Ureter (tissue), 1 donor: ENCODE measurements around the gene TSEN54. TPM values are rescaled to one million over a fixed set of nuclear protein-coding genes. Genes with fewer than 3 reads are reported as not detected.
A peak's percentile ranks its signal among the peaks of the same experiment; 100 is the strongest.
"Not testable (repeated sequence)": the region's sequence is repeated elsewhere in the genome, so short reads cannot be mapped to it uniquely, and the experiment has no call there.

Source experiments
- DNase-seq: peaks from one replicate; pipeline ENCODE4 v3.0.0-alpha.2; 2020; ENCODE audit warnings: low spot score
- total RNA-seq: library from RNA; stranded (reverse); gene quantifications from one replicate; pipeline ENCODE4 v1.2.4, GENCODE V29; 2023
- donor health status: DM: yes; HTN: yes; CAD: no.

Gene TSEN54
- total RNA-seq, 1 donor from 2014 or later = 25.1 TPM

- no peak for DNase-seq
These were observed 1.9 kb downstream of the TSEN54 start for GRCh38 chr17:75518201-75518600.

DNA sequence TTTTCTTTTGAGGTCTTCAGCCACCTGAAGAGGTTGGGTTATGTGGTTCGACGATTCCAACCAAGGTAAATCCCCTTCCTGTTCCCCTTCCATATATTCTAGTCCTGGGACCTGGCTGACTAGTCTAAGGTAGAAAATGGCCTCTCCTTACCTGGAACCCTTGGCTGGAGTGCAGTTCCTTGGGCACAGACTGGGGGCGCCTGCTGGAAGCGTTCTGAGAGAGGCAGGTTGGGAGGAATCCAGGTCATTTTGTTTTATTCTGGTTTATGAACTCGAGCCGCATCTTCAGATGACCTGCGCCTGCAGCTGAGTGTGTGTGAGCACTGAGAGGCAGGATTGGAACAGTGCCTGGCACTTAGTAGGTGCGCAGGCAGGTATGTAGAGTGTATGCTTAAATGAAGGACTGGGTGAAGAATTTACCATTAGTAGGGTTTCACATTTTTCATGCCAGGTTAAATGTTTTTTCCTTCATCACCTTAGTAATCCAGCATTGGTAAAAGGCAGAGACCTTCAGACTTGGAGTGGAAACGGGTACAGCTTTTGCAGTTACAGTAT lies 2.7 kb downstream of the TSEN54 start:
- no peak for DNase-seq

- not testable (repeated sequence) for DNase-seq
These were observed 4.1 kb downstream of the TSEN54 start for GRCh38 chr17:75520413-75520812.

- DNase-seq = no peak
These were observed 5.0 kb downstream of the TSEN54 start for GRCh38 chr17:75521290-75521689.

DNA sequence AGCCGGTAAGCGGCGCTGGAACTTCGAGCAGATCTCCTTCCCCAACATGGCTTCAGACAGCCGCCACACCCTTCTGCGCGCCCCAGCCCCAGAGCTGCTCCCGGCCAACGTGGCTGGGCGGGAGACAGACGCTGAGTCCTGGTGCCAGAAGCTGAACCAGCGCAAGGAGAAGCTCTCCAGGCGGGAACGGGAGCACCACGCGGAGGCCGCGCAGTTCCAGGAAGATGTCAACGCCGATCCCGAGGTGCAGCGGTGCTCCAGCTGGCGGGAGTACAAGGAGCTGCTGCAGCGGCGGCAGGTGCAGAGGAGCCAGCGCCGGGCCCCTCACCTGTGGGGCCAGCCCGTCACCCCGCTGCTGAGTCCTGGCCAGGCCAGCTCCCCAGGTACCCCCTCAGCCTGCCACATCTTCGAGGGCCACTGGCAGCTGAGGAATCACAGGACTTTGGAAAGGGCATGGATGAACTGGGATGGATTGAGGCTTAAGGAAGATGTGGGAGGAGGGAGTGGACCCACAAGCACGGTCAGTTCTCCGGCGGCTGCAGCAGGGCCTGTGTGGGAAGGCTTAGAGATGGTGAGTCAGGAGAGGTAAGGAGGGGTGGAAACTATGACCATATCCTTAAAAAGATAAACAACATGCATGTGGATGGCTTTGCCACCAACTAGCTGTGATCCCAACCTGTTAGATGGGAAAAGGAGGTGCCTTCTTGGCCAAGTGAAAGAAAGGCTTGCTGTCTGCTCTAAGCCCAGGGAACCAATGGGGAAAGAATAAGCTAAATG lies 5.8 kb downstream of the TSEN54 start:
- no peak for DNase-seq

GRCh38 chr17:75523647-75524046 lies 7.3 kb downstream of the TSEN54 start:
- DNase-seq = no peak

- DNase-seq = no peak
These were observed 8.1 kb downstream of the TSEN54 start for GRCh38 chr17:75524269-75524969.

GRCh38 chr17:75524970-75525805 lies 8.9 kb downstream of the TSEN54 start, which contains the start of gene LLGL2:
LLGL2 (plus strand) TSS chr17:75525697; CDS start chr17:75543427, 17,730 bp downstream.
- peak; percentile 81 for DNase-seq

DNA sequence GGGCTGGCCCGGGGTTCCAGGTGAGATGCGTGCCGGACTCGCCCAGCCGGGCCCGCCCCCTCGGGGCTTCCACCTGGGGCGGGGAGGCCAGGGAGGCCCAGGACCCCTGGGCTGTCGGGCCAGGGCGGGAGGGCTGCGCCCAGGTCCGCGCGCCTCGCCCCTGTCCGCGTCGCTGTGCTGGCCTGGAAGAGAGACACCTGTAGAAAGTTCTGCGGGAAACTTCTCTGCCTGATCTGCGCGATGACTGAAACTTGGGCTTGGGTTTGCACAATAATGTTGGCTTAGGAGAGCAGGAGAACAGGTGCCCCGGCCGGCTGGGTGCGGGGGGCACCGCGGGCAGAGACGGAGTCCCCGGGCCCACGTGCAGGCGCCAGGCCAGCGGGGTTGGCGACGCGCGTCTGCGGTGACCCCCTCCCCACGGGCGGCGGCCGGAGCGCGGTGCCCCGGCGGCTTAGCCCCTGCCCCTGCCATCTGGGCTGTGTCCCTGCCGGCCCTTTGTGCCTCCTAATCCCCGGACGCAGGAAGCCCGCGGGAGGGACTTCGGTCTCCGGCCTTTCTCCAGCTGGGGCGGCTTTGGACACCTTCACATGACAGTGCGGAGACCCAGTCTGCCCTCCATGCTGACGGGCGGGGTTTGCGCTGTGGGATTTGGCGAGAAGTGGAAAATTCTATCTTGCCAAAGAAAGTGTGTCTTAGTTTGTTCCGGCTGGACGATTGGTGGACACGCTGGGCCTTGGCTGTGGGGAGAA lies 9.7 kb downstream of the TSEN54 start:
- no peak for DNase-seq

GRCh38 chr17:75526555-75527270 lies 10.4 kb downstream of the TSEN54 start:
- DNase-seq = no peak

- no peak for DNase-seq
These were observed 14.8 kb downstream of the TSEN54 start for GRCh38 chr17:75530837-75531720.

- DNase-seq = no peak
These were observed 15.4 kb downstream of the TSEN54 start for GRCh38 chr17:75531721-75532072.

- no peak for DNase-seq
These were observed 18.8 kb downstream of the TSEN54 start for GRCh38 chr17:75535119-75535537.

GRCh38 chr17:75535871-75536270 lies 19.5 kb downstream of the TSEN54 start:
- no peak for DNase-seq

DNA sequence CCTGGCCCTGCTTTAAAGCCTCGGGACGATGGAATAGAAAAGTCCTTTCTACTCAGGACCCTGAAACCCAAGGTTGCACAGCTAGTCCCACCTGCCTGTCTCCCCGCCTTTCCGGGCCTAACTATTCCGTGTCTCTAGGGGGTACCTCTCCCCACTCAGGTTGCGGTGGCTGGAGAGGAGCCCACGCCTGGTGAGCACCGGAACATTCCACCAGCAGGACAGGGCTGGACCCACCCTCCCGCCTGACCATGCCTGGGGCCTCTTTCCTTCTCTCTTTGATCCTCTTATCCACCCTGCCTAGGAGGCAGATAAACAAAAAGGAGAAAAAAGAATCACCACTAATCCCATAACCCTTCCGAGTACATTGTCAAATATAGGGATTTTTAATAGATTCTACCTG lies 20.0 kb downstream of the TSEN54 start:
- DNase-seq = no peak

DNA sequence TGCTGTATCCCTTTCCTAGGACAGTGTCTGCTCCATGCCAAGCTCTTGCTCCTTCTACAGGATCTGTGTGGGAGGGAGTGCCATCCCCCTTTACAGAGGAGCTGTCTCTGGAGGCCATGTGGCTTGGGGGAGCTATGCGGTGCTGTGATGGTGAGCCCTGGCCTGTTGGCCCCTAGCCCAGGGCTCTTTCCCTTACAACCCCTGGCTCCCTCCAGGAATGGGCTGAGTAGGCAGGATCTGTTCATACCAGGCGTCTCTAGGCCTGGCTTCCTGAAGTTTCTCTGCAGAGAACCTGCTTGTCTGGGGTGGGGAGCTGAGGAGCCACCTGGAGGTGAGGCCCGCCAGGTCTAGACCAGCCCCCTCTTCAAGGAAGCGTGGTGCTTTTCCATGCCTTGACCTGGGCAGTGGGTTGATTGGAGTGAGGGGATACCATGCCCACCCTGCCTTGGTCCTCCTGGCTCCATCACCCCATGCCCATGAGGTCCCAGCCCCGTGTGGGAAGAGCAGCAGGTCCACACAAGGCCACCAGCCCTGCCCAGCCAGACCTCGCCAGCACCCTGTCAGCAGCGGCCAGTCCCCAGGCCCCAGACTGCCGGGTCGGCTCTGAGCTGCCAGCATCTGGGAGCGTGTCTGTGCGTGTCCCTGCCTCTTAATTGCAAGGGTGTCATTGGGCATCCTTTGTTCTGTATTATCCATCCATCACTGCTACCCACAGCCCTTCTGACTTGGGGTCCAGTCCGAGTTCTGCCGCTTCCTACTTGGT lies 23.8 kb downstream of the TSEN54 start:
- DNase-seq = no peak

DNA sequence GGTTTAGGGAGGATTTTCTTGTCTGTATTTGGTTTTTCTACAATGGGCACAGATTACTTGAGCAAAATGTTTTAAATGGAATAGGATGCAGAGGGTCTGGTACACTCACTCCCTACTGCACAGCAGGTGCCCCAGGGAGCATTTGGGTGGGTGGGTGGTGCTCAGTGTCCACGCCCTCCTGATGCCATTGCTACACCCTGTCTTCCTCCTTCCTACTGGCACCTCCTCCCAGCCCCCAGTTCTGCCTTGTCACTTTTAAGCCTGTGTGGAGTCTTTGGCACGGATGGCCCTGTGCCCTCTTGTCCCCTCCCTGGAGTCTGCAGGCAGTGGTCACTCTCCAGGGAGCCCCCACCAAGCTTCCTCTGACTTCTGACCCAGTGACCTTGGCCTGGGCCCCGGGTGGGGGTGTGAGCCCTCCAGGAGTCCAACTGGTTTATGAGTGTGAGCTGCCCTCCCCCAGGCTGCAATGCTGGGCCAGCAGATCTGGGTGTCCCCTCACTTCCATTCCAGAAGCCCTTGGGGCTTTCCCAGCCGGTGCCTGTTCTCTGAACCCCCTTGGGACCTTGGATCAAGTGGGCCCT lies 24.7 kb downstream of the TSEN54 start:
- DNase-seq = no peak

GRCh38 chr17:75542229-75542628 lies 25.9 kb downstream of the TSEN54 start:
- no peak for DNase-seq
